ENCODE data around the gene OR51B5.
"Not testable (repeated sequence)": the region's sequence is repeated elsewhere in the genome, so short reads cannot be mapped to it uniquely, and the experiment has no call there.

OR51B5 gene

DNA sequence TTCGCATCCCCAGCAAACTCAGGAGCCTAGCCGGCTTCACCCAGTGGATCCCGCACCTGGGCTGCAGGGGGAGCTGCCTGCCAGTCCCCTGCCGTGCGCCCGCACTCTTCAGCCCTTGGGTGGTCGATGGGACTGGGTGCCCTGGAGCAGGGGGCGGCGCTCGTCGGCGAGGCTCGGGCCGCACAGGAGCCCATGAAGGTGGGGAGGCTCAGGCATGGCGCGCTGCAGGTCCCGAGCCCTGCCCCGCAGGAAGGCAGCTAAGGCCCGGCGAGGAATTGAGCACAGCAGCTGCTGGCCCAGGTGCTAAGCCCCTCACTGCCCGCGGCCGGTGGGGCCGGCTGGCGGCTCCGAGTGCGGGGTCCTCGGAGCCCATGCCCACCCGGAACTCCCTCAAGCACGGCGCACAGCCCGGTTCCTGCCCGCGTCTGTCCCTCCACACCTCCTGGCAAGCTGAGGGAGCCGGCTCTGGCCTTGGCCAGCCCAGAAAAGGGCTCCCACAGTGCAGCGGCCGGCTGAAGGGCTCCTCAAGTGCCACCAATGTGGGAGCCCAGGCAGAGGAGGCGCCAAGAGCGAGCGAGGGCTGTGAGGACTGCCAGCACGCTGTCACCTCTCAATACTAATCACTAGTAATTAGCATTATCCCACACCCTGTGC is 48.9 kb downstream of the OR51B5 start:
- not testable (repeated sequence) for H3K27me3 ChIP-seq (ENCODE audit: insufficient read depth, low read length); H3K9ac ChIP-seq (ENCODE audit: low read depth, low read length); H3K9me3 ChIP-seq (ENCODE audit: insufficient read depth, low read depth, low read length); H3K27ac ChIP-seq (ENCODE audit: low read depth, low read length); H3K4me3 ChIP-seq (ENCODE audit: low read length); H3K4me1 ChIP-seq (ENCODE audit: insufficient read depth, low read length); H3K36me3 ChIP-seq (ENCODE audit: insufficient read depth, low read length)
- WGBS = 96% methylated on average over 41 of the region's 41 CpGs

DNA sequence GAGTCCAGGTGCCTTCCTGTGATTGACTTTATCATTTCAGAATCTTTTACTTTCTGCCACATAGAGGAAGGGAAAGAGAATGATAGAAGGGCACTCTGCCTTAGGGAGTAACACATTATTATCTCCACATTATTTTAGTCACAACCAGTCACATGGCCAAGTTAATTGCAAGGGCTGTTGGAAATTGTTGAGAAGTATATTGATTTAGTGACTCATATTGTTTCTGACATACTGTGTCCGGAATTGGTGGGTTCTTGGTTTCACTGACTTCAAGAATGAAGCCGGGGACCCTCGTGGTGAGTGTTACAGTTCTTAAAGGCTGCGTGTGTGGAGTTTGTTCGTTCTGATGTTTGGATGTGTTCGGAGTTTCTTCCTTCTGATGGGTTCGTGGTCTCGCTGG is 50.3 kb downstream of the OR51B5 start:
- Histone ChIP-seq H3K9me3 (ENCODE audit: insufficient read depth, low read depth, low read length) (no peaks in the 10 kb centered on the region), H3K36me3 (ENCODE audit: insufficient read depth, low read length) (no peaks in the 10 kb centered on the region), H3K4me3 (ENCODE audit: low read length) (no peak overlapping the region), H3K27me3 (ENCODE audit: insufficient read depth, low read length) (no peaks in the 10 kb centered on the region), H3K9ac (ENCODE audit: low read depth, low read length) (no peak overlapping the region), H3K27ac (ENCODE audit: low read depth, low read length) (no peak overlapping the region), H3K4me1 (ENCODE audit: insufficient read depth, low read length) (no peaks in the 10 kb centered on the region)
- WGBS = 96% methylated on average over 8 of the region's 8 CpGs

Data from HUES64 (cell line).